ENCODE data around the gene EPS8L2.
A peak's percentile ranks its signal among the peaks of the same experiment; 100 is the strongest.

The EPS8L2 gene

GRCh38 chr11:772429-773390 is 66.7 kb downstream of the EPS8L2 start:
- H4K20me1 ChIP-seq (ENCODE audit: insufficient read depth, low read length): peaks cover 31% of the 10 kb centered on the region
- H3K9ac ChIP-seq (ENCODE audit: low read length): no peak overlapping the region
- H3K9me3 ChIP-seq (ENCODE audit: insufficient read depth, low read length): no peaks in the 10 kb centered on the region
- TF ChIP-seq CTCF (IDR thresholded peaks at IDR 0.05; ENCODE audit: low read depth, low read length): no peak
- no peak for TF ChIP-seq EZH2phosphoT487 (IDR thresholded peaks at IDR 0.05; ENCODE audit: low read depth)
- no peak overlapping the region for H3K4me3 ChIP-seq (ENCODE audit: low read length)
- peaks cover 28% of the 10 kb centered on the region for H3K36me3 ChIP-seq (replicated peaks; ENCODE audit: low read depth, low read length)
- H3K4me1 ChIP-seq (ENCODE audit: low read length): peaks cover 8% of the 10 kb centered on the region; the same call in 1 of the 2 replicates
- peaks cover 70% of the 10 kb centered on the region for H3K79me2 ChIP-seq (ENCODE audit: low read length)
- H2AFZ ChIP-seq (ENCODE audit: low read depth, low read length): no peak overlapping the region
- H3K4me2 ChIP-seq (ENCODE audit: low read length): no peak overlapping the region
- no peak overlapping the region for H3K27ac ChIP-seq (ENCODE audit: low read length)
- H3K27me3 ChIP-seq (ENCODE audit: low read depth, low read length): no peaks in the 10 kb centered on the region

GRCh38 chr11:773425-773824 is 67.4 kb downstream of the EPS8L2 start:
- H3K27me3 ChIP-seq (ENCODE audit: low read depth, low read length): no peaks in the 10 kb centered on the region
- TF ChIP-seq EZH2phosphoT487 (IDR thresholded peaks at IDR 0.05; ENCODE audit: low read depth) (no peak), CTCF (IDR thresholded peaks at IDR 0.05; ENCODE audit: low read depth, low read length) (no peak)
- no peak overlapping the region for H3K4me3 ChIP-seq (ENCODE audit: low read length)
- H3K36me3 ChIP-seq (replicated peaks; ENCODE audit: low read depth, low read length): peaks cover 28% of the 10 kb centered on the region
- H4K20me1 ChIP-seq (ENCODE audit: insufficient read depth, low read length): peaks cover 31% of the 10 kb centered on the region
- peaks cover 77% of the 10 kb centered on the region for H3K79me2 ChIP-seq (ENCODE audit: low read length)
- H2AFZ ChIP-seq (ENCODE audit: low read depth, low read length): no peak overlapping the region
- H3K4me1 ChIP-seq (ENCODE audit: low read length): peaks cover 12% of the 10 kb centered on the region
- H3K9me3 ChIP-seq (ENCODE audit: insufficient read depth, low read length): no peaks in the 10 kb centered on the region
- no peak overlapping the region for H3K9ac ChIP-seq (ENCODE audit: low read length)
- H3K4me2 ChIP-seq (ENCODE audit: low read length): no peak overlapping the region
- no peak overlapping the region for H3K27ac ChIP-seq (ENCODE audit: low read length)

GRCh38 chr11:773830-774229 is 67.8 kb downstream of the EPS8L2 start:
- no peak overlapping the region for H3K27ac ChIP-seq (ENCODE audit: low read length)
- no peak overlapping the region for H3K9ac ChIP-seq (ENCODE audit: low read length)
- H3K4me1 ChIP-seq (ENCODE audit: low read length): peaks cover 13% of the 10 kb centered on the region
- H3K4me2 ChIP-seq (ENCODE audit: low read length): no peak overlapping the region
- no peak overlapping the region for H2AFZ ChIP-seq (ENCODE audit: low read depth, low read length)
- no peaks in the 10 kb centered on the region for H3K9me3 ChIP-seq (ENCODE audit: insufficient read depth, low read length)
- H3K79me2 ChIP-seq (ENCODE audit: low read length): peaks cover 79% of the 10 kb centered on the region
- peaks cover 31% of the 10 kb centered on the region for H4K20me1 ChIP-seq (ENCODE audit: insufficient read depth, low read length)
- no peaks in the 10 kb centered on the region for H3K27me3 ChIP-seq (ENCODE audit: low read depth, low read length)
- H3K36me3 ChIP-seq (replicated peaks; ENCODE audit: low read depth, low read length): peaks cover 28% of the 10 kb centered on the region
- TF ChIP-seq CTCF (IDR thresholded peaks at IDR 0.05; ENCODE audit: low read depth, low read length) (no peak), EZH2phosphoT487 (IDR thresholded peaks at IDR 0.05; ENCODE audit: low read depth) (no peak)
- no peak overlapping the region for H3K4me3 ChIP-seq (ENCODE audit: low read length)

- Histone ChIP-seq H3K9me3 (ENCODE audit: insufficient read depth, low read length) (no peaks in the 10 kb centered on the region), H3K36me3 (replicated peaks; ENCODE audit: low read depth, low read length) (peaks cover 30% of the 10 kb centered on the region), H4K20me1 (ENCODE audit: insufficient read depth, low read length) (peaks cover 31% of the 10 kb centered on the region), H3K4me2 (ENCODE audit: low read length) (peak overlapping the region; percentile 97), H3K79me2 (ENCODE audit: low read length) (peaks cover 79% of the 10 kb centered on the region), H3K4me3 (ENCODE audit: low read length) (no peak overlapping the region), H3K27me3 (ENCODE audit: low read depth, low read length) (no peaks in the 10 kb centered on the region), H3K9ac (ENCODE audit: low read length) (no peak overlapping the region), H2AFZ (ENCODE audit: low read depth, low read length) (no peak overlapping the region), H3K27ac (ENCODE audit: low read length) (no peak overlapping the region), H3K4me1 (ENCODE audit: low read length) (peaks cover 13% of the 10 kb centered on the region)
- TF ChIP-seq EZH2phosphoT487 (IDR thresholded peaks at IDR 0.05; ENCODE audit: low read depth) (no peak), CTCF (IDR thresholded peaks at IDR 0.05; ENCODE audit: low read depth, low read length) (no peak)
Observed at GRCh38 chr11:774873-775592, 69.0 kb downstream of the EPS8L2 start.

All from OCI-LY3 (cell line).